ENCODE data around the gene NKD1.

NKD1 gene

DNA sequence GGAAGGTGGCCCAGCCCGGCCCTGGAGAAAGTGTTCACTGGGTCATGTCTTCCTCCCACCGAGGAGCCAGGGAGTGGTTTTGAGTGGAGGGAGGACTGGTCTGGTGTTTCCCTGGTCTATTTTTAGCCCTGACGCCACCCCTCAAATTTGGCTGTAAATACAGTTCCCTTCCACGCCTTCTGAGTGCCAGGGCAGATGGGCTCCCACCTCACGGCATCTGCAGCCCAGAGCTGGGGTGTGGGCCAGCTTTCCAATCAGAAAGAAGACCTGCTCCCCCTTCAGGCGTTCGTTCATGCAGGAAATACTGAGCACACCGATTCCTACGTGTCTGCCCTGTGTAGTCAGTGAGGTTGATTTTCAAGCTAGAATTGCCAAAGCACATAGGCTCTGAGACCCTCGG, 79.2 kb downstream of the NKD1 start:
- peak in 1 of 4 experiments; percentile 13 for DNase-seq (ENCODE audit: low read depth in 4 of 4, low spot score in 1 of 4)

GRCh38 chr16:50628156-50628802, 80.1 kb downstream of the NKD1 start:
- no peak for DNase-seq (ENCODE audit: low read depth in 4 of 4, low spot score in 1 of 4)

DNA sequence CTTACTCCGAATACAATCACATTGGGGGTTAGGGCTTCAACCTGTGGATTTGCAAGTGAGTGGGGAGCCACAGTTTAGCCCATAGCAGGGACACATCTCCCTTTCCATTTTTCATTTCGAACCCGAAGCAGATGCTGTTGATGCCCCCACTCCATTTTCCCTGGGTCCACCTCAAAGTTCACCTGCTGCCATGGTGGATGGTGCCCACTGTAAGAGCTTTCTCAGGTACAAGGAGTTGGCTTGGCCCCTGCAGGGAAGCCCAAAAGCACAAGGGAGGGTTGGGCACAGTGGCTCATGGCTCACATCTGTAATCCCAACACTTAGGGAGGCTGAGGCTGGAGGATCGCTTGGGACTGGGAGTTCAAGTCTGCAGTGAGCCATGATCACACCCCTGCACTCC, 81.1 kb downstream of the NKD1 start:
- no peak for DNase-seq (ENCODE audit: low read depth in 4 of 4, low spot score in 1 of 4)

- no peak for DNase-seq (ENCODE audit: low read depth in 4 of 4, low spot score in 1 of 4)
These were observed 82.3 kb downstream of the NKD1 start for GRCh38 chr16:50630394-50631020.

DNA sequence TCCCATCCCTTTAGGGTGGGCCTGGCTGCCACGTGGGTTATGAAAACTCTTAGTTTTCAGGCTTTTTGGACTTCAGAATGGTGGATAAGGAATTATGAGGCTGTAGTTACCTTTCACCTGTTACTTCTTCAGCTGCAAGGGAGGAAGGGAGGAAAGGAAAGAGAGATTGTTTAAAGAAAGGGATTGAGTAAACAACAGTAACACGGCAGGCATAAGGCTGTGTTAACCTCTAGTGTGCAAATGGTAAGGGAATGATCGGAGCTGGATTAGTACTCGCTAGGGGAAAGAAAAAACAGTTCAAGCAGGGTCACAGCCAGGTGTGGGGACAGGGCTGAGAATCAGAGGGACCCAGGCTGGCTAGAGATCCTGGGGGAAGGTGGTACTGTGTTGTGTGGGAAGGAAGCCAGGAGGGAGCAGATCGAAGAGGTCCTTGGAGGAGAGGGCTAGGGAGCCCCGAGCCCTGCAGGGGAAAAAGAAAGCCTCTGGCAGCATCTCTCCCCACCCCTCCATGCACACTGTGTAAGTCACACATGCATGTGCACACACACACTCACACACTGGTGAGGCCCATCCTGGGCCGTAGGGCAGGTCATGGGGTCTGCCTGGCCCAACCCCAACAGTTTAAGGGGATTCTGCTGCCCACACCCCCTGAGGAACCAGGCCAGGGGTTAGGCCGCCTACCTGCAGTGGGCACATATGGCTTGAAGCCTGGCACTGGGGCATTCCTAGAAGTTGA, 83.2 kb downstream of the NKD1 start:
- no peak for DNase-seq (ENCODE audit: low read depth in 4 of 4, low spot score in 1 of 4)

DNA sequence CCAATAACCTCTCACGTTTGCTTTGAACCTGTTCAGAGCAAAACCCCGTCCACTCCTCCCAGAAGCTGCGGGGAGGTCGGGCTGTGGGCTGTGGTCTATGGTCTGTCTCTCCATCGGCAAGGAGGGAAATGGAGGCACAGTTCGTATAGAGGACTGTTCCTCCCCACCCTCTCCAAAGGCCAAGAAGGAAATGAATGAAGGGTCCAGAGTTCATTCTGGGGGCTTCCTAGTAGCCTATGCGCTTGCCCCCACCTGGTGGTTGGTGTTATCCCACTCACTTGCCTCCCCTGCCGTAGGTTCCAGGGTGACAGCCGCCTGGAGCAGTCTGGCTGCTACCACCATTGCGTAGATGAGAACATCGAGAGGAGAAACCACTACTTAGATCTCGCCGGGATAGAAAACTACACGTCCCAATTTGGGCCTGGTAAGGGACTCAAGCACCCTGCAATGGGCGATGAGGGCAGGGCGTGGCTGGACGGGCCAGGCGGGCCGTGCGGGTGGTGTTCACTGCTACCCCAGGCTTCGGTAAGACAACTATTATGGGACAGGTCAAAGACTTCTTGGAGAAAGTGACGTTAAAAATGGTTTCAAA, 83.9 kb downstream of the NKD1 start:
- DNase-seq (ENCODE audit: low read depth in 4 of 4, low spot score in 1 of 4), result no peak

GRCh38 chr16:50632927-50633800, 85.0 kb downstream of the NKD1 start:
- no peak for DNase-seq (ENCODE audit: low read depth in 4 of 4, low spot score in 1 of 4)

GRCh38 chr16:50634090-50634489, 85.9 kb downstream of the NKD1 start:
- DNase-seq (ENCODE audit: low read depth in 4 of 4, low spot score in 1 of 4), result no peak

DNA sequence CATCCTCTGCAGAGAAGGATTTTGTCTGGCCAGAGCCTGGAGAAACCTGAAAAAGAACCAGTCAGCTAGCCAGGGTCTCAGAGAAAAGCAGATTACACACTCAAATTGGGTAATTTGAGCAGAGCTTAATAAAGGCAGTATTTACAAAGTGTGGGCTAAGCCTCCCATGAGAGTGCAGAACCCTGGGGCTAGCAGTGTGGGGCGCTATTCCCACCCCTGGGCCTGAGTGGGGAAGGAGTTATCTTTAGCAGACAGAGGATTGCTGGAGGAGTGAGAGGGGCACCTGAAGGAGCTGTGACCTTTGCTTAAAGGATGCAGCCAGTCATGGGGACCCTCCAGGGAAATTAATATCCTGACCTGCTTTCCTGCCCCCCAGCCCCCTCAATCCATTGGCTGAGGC, 86.8 kb downstream of the NKD1 start:
- no peak for DNase-seq (ENCODE audit: low read depth in 4 of 4, low spot score in 1 of 4)

GRCh38 chr16:50635505-50636392, 87.6 kb downstream of the NKD1 start:
- DNase-seq (ENCODE audit: low read depth in 4 of 4, low spot score in 1 of 4), result peak in 1 of 4 experiments; percentile 7

DNA sequence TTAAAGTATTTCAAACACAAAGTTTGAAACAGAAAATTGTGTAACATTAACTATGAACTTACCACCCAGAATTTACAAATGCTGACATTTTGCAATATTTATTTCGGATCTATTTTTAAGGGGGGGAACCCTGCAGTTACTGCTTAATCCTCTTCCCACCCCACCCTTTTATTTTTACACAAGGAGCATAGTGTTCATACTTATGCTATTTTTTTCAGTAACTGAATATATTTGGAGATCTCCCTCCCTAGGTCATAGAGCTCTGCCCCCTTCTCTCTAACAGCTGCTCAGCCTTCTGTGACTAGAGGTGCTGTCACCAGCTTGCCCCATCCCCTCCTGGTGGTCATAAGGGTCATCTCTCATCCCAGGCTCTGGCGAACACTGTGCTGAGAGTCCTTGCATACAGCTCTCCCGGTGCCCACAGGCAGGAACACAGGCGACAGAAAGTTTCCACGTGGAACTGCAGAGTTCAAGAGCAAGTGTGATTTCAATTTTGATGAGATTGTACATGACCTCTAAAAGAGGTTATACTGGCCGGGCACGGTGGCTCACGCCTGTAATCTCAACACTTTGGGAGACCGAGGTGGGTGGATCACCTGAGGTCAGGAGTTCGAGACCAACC, 88.7 kb downstream of the NKD1 start:
- DNase-seq (ENCODE audit: low read depth in 4 of 4, low spot score in 1 of 4), result no peak

- no peak for DNase-seq (ENCODE audit: low read depth in 4 of 4, low spot score in 1 of 4)
These were observed 89.8 kb downstream of the NKD1 start for GRCh38 chr16:50637716-50638602.

DNA sequence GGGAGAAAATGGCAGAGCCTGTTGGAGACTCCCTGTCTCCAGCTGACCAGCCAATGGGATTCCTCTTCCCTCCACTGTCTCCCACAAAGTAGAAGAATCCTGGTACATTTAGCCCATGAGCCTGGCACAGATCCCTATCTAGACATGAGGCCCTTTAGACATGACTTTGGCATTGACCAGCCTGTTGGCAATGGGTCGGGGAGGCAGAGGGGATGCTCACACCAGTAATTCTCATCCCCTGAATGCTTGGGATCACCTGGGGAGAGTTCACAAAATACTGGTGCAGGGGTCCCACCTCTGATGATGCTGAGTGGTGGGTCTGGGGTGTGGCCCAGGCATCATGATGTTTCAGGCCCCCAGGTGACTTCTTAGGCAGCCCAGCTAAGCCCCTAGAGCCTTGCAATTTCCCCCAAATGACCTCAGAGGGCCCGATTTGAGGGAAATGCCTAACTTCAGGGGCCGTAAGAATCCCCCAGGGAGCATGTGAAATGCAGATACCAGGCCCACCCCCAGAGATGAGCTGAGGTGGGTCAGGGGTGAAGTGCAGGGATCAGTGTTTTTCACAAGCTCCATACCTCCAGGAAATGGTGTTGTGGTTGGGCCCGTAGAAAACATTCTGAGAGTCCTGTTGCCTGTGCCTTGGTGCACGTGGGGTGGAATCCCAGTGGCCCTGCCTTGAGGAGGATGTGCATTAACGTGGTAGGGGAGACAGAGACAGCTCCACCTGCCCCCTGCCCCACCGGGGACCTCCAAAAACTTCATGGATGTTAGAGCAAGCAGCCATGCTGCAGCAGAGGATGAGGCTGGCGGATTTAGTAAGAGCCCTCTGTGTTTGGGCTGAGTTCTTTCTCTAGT, 90.8 kb downstream of the NKD1 start:
- DNase-seq (ENCODE audit: low read depth in 4 of 4, low spot score in 1 of 4), result no peak

- no peak for DNase-seq (ENCODE audit: low read depth in 4 of 4, low spot score in 1 of 4)
These were observed 92.2 kb downstream of the NKD1 start for GRCh38 chr16:50640391-50640790.

DNA sequence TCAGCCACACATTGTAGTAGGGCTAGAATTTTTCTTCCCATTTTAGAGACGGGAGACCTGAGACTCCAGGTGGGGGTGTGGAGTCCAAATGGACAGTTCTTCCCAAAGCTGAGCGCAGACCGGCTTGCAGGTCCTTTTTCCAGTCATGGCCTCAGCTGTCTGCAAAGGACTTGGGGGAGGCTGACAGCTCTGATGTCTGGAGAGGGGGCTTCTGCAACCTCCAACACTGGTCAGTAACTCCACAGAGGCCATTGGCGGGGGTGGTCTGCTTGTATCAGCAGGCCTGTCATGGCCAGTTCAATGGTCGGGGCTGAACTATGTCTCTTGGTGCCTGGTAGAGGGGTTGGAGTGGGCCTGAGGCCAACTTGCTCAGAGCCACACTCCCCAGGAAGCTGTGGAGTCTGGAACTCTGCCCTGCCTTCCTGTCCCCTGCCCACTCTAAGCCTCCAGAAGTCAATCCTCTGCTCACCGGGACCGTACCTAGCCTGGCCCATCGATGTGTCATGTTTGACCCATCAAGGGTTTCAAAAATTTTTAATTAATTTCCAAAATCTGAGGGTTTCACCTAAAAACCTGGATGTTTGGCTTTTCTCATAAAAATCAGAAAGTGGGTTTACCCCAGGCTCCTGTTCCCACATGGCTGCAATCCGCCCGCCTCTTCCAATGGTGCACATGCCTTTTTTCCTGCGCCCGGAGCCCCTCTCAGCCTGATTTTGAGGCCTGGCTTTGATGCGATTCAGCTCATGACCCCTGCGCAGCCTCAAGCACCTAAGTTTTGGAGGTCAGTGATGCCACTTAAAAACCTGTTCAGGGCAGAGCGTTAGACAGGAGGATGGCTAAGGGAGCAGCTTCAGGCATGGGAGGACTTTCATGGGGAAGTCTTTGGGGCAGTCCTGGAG, 93.0 kb downstream of the NKD1 start:
- no peak for DNase-seq (ENCODE audit: low read depth in 4 of 4, low spot score in 1 of 4)

- DNase-seq (ENCODE audit: low read depth in 4 of 4, low spot score in 1 of 4), result no peak
These were observed 93.6 kb downstream of the NKD1 start for GRCh38 chr16:50641818-50642187.

- DNase-seq (ENCODE audit: low read depth in 4 of 4, low spot score in 1 of 4), result no peak
These were observed 94.2 kb downstream of the NKD1 start for GRCh38 chr16:50642349-50642748.
